Fibroblast of villous mesenchyme (primary cell): ENCODE data around the gene LCP2. TPM values are rescaled to one million over a fixed set of nuclear protein-coding genes. Genes with fewer than 3 reads are reported as not detected.

Source experiments
- DNase-seq: peaks from one replicate; pipeline ENCODE4 v3.0.0-alpha.2; 2010; ENCODE audit warnings: low read depth
- H3K4me3 ChIP-seq: 2 replicates; pipeline ENCODE4 v1.5.1; 2011; ENCODE audit warnings: low read depth, mild to moderate bottlenecking, low read length
- total RNA-seq: library from RNA; depleted of rRNA; stranded (reverse); fragments of >200 nt; gene quantifications from 2 replicates; pipeline ENCODE4 v1.2.3, GENCODE V29; 2012
- TF ChIP-seq, protein P1 (sequence below): IDR thresholded peaks from 2 replicates; pipeline ENCODE4 v1.5.1; 2012; ENCODE audit warnings: low read depth, mild to moderate bottlenecking, low read length; ENCODE audit not compliant: insufficient read depth

LCP2 gene
- total RNA-seq, 1 donor: not detected

DNA sequence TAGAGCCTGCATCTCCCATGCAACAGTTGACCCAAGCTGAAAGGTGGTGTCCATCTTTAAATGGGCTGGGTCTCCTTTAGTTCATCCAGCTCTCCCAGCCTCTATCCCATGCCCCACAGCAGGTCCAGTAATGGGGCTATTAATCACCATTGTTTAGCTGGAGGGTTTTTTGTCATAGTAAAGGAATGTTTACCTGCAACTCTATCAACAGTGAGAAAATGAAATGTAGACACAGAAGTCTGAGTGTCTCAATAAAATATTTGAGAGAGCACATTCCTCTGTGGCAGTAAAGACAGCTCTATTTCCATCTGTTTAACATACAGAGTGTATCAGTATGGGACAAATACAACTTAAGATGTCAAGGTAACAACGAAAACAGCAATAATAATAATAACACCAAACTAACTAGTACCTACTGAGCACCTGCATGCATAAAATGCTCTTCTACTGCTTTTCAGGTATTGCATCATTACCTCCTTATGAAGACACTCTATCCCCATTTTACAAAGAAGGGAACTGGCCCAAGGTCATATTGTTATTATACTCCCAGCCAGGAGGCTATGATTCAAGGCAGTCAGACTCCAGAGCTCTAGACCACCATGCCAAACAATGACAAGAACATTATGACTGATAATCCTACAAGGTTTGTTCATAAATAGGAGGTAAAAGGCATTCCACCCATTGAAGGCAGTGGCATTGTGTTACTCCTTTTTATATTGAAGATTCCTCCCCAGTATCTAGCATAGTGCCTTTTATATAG lies 85.8 kb downstream of the LCP2 start:
- TF ChIP-seq, protein P1, sequence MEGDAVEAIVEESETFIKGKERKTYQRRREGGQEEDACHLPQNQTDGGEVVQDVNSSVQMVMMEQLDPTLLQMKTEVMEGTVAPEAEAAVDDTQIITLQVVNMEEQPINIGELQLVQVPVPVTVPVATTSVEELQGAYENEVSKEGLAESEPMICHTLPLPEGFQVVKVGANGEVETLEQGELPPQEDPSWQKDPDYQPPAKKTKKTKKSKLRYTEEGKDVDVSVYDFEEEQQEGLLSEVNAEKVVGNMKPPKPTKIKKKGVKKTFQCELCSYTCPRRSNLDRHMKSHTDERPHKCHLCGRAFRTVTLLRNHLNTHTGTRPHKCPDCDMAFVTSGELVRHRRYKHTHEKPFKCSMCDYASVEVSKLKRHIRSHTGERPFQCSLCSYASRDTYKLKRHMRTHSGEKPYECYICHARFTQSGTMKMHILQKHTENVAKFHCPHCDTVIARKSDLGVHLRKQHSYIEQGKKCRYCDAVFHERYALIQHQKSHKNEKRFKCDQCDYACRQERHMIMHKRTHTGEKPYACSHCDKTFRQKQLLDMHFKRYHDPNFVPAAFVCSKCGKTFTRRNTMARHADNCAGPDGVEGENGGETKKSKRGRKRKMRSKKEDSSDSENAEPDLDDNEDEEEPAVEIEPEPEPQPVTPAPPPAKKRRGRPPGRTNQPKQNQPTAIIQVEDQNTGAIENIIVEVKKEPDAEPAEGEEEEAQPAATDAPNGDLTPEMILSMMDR: no peak
- no peak overlapping the region for H3K4me3 ChIP-seq
- no peak for DNase-seq

DNA sequence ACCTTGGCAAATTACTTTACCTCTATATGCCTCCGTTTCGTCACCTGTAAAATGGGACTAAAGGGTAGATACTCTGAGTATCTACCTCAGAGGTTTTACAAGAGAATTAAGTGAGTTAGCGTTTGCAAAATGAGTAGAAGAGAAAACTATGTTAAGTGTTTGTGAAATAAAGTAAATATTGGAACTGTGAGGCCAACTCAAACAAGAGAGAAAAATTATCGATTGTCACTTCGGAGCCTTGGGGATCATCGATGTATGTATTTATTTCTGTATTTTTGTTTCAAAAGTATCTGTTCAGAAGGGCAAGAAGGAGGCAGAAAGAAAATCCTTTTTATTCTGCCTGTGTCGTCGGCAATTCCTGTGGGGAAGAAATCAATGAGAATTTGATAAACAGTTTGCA lies 90.6 kb downstream of the LCP2 start:
- H3K4me3 ChIP-seq: no peak overlapping the region
- no peak for DNase-seq
- TF ChIP-seq, protein P1: no peak

DNA sequence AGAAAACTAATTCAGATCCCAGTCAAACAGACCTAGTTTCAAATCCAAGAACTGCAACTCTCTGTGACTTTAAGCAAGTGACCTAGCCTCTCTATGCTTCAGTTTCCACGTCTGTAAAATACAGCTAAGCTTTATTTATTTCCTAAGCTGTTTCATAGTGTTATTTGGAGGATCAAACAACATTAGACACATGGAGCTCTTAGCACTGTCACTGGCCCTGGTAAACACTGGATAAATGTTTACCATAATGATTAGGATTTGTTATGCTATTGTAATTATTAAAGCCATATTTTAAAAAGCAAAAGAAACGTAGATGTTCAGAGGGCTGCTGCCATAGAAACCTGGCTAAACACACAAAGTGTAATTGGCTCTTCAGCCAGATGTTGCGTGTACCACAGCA lies 91.4 kb downstream of the LCP2 start:
- TF ChIP-seq, protein P1: no peak
- DNase-seq: no peak
- H3K4me3 ChIP-seq: no peak overlapping the region

DNA sequence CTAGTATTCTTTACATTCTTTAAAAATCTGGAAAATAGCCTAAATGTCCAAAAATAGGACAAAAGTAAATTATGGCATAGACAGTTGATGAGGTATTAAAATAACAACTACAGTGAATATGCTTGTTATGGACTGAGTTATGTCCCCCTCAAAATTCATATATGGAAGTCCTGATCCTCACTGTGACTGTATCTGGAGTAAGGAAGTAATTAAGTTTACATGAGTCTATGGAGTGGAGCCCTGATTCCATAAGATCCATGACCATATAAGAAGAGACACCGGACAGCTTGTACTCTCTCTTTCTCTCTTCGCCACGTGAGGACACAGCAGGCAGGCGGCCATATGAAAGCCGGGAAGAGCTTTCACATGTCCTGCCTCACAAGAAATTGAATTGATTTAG lies 93.4 kb downstream of the LCP2 start:
- DNase-seq: no peak
- TF ChIP-seq, protein P1: no peak
- H3K4me3 ChIP-seq: no peak overlapping the region

DNA sequence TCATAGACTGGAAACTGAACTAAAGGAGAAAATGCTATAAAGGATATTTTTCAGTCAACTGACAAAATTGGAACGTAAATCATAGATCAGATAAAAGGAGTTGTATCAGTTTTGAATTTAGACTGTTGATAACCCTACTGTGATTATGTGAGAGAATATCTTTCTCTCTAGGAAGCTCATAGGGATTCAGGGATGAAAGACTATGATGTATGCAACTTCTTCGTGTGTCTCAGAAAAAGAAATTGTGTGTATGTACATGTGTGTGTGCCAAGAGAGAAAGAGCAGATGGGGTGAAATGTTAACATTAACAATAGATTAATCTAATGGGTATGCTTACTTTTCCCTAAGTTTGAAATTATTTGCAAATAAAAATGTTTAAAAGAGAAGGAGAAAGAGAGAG lies 95.5 kb downstream of the LCP2 start:
- H3K4me3 ChIP-seq: no peak overlapping the region
- TF ChIP-seq, protein P1: no peak
- DNase-seq: no peak

DNA sequence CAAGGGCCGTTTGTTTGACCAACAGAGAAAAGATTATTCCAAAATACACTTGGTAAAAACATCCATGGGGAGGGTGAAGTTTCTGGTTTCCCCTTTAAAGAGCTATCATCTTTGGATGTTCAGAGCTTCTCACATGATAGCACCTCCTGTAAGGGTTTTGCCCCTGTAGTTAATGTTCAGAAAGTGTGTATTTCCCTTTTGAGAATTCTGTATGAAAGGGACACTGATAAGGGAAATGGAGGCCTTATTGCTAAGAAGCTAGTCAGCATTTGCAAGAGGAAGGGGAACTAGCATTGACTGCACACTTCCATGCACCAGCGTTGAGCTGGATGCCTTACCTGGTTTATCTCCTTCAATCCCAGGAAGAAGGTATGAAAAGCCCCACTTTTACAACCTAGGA lies 96.3 kb downstream of the LCP2 start:
- no peak for DNase-seq
- no peak overlapping the region for H3K4me3 ChIP-seq
- TF ChIP-seq, protein P1: no peak

DNA sequence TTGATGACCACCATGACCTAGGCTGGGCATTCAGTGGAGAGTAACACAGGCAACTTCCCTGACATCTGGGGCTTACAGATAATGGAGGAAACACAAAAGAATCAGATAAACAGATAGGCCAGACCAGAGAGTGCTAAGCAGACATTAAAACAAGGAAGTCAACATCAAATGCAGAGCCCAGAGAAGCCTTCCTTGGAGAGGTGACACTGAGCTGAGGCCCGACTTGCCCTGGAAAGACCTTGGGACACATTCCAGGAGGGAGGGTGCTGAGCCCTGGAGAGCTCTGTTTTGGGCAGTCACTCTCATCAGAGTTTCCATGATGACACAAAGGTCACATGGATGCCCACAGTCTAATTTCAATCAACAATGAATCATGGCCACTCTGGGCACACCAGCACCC lies 96.7 kb downstream of the LCP2 start:
- DNase-seq: no peak
- TF ChIP-seq, protein P1: no peak
- no peak overlapping the region for H3K4me3 ChIP-seq
